GM12874 (cell line): Measurements from ENCODE around the gene CPA5.

Source experiments
- TF ChIP-seq, protein P1 (sequence below): IDR thresholded peaks from 2 replicates; pipeline ENCODE4 v1.5.1; 2011; ENCODE audit warnings: low read depth, mild to moderate bottlenecking, control low read depth, low read length, moderate library complexity; ENCODE audit not compliant: insufficient read depth

Gene CPA5

GRCh38 chr7:130377178-130377577 lies 32.6 kb downstream of the CPA5 start:
- TF ChIP-seq, protein P1, sequence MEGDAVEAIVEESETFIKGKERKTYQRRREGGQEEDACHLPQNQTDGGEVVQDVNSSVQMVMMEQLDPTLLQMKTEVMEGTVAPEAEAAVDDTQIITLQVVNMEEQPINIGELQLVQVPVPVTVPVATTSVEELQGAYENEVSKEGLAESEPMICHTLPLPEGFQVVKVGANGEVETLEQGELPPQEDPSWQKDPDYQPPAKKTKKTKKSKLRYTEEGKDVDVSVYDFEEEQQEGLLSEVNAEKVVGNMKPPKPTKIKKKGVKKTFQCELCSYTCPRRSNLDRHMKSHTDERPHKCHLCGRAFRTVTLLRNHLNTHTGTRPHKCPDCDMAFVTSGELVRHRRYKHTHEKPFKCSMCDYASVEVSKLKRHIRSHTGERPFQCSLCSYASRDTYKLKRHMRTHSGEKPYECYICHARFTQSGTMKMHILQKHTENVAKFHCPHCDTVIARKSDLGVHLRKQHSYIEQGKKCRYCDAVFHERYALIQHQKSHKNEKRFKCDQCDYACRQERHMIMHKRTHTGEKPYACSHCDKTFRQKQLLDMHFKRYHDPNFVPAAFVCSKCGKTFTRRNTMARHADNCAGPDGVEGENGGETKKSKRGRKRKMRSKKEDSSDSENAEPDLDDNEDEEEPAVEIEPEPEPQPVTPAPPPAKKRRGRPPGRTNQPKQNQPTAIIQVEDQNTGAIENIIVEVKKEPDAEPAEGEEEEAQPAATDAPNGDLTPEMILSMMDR, result no peak

DNA sequence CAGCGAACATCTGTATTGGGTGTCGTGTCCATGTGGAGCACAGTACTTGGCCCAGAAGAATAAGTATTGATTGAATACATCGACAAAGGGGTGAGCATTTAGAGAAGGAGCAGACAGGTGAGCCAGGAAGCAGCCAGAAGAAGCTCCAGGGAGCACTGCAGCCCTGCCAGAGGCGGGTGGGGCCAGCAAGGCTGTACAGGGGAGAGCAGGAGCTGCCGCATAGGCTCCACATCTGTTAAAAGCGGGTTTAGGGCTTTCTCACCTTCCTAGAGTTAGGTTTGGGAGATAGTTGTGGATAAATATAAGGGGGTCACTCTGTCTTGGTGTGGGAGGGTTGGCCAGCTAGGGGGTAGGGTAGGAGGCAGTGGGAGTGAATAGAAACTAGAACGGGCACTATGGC lies 34.4 kb downstream of the CPA5 start:
- TF ChIP-seq, protein P1, result no peak

DNA sequence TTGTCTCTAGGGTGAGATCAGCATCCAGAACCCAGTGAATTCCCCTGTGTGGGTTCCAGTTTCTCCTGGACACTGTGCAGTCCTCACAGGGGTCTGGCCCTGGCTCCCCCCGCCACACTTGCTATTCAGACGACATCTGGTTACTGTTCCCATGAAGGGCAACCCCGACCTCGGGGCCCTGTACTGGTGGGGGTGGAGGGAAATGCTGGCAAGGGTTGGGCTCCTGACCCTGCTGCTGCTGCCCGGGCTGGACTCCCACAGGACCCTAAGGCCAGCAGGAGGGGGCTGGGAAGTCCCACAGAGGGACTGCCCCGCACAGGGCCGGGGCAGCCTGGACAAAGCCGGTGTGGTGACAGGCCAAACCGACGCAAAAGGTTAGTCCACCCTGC lies 34.9 kb downstream of the CPA5 start:
- TF ChIP-seq, protein P1, result no peak

- TF ChIP-seq, protein P1, result no peak
These were observed 35.6 kb downstream of the CPA5 start, which contains the start of gene CPA1 for GRCh38 chr7:130379921-130380860. Gene CPA1 (plus strand): TSS chr7:130380494. CDS start chr7:130380521, 27 bp downstream.

- TF ChIP-seq, protein P1, result no peak
These were observed 36.3 kb downstream of the CPA5 start for GRCh38 chr7:130380861-130381455.

DNA sequence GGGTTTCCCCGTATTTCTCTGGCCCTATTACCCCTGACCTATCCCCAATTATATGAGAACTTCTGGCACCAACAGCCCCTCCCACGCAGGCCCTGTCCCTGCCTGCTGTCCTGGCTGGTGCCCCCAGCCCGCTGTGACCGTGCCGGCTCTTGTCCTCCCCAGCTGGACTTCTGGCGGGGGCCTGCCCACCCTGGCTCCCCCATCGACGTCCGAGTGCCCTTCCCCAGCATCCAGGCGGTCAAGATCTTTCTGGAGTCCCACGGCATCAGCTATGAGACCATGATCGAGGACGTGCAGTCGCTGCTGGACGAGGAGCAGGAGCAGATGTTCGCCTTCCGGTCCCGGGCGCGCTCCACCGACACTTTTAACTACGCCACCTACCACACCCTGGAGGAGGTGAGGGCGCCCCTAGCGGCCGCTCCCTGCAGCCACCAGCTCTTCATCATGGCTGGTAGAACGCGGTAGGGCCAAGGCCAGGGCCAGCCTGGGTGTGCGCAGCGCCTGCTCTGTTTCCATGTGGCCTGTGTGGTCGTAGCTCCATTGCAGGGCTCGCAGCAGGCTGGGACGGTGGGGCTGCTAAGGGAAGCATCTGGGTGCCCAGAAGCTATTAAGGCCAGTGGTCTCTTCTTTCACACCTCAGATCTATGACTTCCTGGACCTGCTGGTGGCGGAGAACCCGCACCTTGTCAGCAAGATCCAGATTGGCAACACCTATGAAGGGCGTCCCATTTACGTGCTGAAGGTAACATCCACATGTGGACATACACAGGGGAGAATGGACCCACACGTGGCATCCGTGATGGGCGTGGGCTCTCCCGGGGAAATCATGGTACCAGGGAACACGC lies 37.1 kb downstream of the CPA5 start:
- TF ChIP-seq, protein P1, result no peak
